Memory B cell (primary cell): ENCODE data around the gene NAIF1.

Source experiments
- ATAC-seq: fragments of 150-1000 bp; cut with Tn5 transposase; 2 replicates; pipeline ENCODE4 v1.10.0; 2021; ENCODE audit warnings: low read depth, mild to moderate bottlenecking, moderate library complexity
- DNase-seq, 2 donors: peaks; one replicate each; pipeline ENCODE4 v3.0.0; 2022; ENCODE audit warnings: low spot score in 2 of 2
- H3K27ac Mint-ChIP-seq: one replicate; pipeline ENCODE4 v1.8.0; 2022; ENCODE audit warnings: mild to moderate bottlenecking, moderate library complexity, mixed read lengths
- H3K27me3 Mint-ChIP-seq: one replicate; pipeline ENCODE4 v1.8.0; 2022; ENCODE audit warnings: mixed read lengths
- H3K36me3 Mint-ChIP-seq: one replicate; pipeline ENCODE4 v1.8.0; 2022; ENCODE audit warnings: mild to moderate bottlenecking, mixed read lengths
- H3K4me1 Mint-ChIP-seq: one replicate; pipeline ENCODE4 v1.8.0; 2022; ENCODE audit warnings: mixed read lengths
- H3K4me3 Mint-ChIP-seq: one replicate; pipeline ENCODE4 v1.8.0; 2022; ENCODE audit warnings: mild to moderate bottlenecking, moderate library complexity, mixed read lengths
- H3K9me3 Mint-ChIP-seq: one replicate; pipeline ENCODE4 v1.8.0; 2022; ENCODE audit warnings: mixed read lengths

The NAIF1 gene

DNA sequence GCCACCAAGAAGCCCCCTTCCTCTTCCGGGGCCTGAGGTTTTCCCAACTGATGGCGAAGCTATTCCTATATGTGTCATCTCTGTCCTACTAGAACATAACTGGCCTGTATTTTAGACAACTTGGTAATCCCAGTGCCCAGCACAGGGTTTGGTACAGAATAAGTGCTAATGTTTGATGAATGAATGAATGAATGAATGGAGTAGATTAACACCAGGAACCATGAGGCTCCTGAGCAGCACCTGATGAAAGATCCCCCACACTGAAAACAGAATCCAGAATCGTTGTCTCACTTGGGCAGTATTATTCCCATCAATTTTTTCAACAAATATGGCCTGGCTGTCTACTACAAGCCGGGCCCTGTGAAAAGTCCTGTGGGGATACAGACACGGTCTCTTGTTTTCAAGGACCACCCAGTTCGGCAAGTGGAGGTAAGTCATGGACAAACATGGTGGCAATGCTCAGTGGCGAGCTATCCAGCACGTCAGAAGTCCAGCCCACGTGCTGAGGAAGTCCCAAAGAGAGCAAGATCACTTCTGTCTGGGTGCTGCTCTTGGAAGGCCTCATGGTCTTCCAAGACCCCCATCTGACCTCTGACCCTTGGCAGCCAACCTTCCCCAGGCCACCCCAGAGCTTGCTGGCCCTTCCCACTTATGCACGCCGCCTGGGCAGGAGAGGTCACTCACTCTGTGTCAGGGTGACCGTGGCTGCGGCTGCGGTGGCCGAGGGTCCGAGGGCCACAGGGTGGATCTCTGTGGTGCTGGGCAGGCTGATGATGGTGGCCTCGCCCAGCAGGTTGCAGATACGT, 1.0 kb downstream of the NAIF1 start:
- Mint-ChIP-seq H3K27ac (no peak overlapping the region), H3K9me3 (no peaks in the 10 kb centered on the region), H3K4me1 (peaks cover 43% of the 10 kb centered on the region), H3K4me3 (no peak overlapping the region), H3K27me3 (no peaks in the 10 kb centered on the region), H3K36me3 (peaks cover 3% of the 10 kb centered on the region)
- no peak for DNase-seq
- no peak for ATAC-seq

DNA sequence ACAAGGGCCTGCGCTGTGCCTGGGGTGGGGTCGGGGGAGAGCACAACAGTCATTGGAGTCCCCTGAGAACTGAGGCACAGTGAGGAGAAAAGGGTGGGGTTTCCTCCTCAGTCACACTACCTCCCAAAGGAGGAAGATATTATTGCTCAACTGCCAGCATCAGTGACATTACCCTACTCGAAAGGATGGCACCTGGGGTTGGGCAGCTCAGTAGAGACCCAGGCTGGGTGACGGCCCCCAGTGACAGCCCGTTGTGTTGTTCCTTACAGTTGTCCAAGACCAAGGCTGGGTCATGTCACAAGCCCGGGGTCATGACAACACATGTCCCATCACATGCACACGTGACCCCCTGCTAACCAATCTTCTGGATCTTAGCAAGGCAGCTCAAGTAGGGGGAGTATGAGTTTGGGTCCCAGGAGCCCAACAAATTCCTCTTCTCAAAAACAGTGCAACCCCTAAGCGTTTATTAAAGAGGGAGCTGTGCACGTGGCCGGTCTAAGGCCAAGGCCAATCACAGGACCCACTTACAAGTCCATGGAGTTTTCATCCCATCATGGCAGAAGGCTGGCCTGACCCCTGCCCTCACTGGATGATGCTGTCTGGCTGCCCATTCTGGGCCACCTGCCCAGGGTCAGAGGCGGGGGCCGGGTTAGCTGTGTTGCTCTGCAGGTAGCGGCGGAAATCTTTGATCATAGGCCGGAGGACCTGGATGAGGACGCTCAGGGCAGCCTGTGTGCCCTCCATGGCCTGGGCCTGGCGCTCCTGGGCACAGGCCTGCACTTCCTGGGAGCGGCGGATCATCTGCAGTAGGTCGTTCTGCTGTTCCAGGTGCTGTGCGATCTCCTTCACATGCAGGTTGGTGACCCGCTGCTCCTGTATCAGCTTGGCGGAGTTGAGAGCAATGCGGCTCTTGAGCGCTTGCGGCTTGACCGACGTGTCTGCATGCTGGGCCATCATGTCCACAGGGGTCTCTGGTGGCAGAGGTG, 4.0 kb downstream of the NAIF1 start:
- H3K4me1 Mint-ChIP-seq, result peaks cover 32% of the 10 kb centered on the region
- no peaks in the 10 kb centered on the region for H3K9me3 Mint-ChIP-seq
- DNase-seq, result no peak
- H3K27ac Mint-ChIP-seq, result peak overlapping the region; percentile 18
- peak overlapping the region; percentile 56 for H3K4me3 Mint-ChIP-seq
- no peaks in the 10 kb centered on the region for H3K27me3 Mint-ChIP-seq
- H3K36me3 Mint-ChIP-seq, result peaks cover 3% of the 10 kb centered on the region
- ATAC-seq, result no peak

DNA sequence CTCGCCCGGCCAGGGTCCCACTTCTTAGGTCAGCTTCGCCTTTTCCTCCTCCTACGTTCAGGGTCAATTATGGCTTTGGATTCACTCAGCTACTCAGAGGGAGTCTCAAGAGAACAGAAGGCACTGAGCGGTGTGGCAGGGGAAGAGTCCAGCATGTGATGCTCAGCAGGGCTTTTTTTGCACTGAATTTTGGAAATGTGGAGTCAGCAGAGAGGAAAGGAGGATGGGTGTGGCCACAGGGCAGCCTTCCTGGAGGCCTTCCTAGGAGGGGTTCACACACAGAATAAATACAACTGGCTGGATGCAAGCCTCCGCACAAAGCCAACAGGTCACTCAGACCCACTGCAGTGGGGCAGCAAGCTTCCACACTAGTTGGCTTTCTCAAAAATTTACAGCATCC, 4.8 kb downstream of the NAIF1 start:
- DNase-seq (no peak), ATAC-seq (no peak)
- H3K27me3 Mint-ChIP-seq, result no peaks in the 10 kb centered on the region
- peaks cover 32% of the 10 kb centered on the region for H3K4me1 Mint-ChIP-seq
- H3K9me3 Mint-ChIP-seq, result no peaks in the 10 kb centered on the region
- H3K36me3 Mint-ChIP-seq, result peaks cover 3% of the 10 kb centered on the region
- H3K4me3 Mint-ChIP-seq, result peak overlapping the region; percentile 56
- H3K27ac Mint-ChIP-seq, result peak overlapping the region; percentile 18

DNA sequence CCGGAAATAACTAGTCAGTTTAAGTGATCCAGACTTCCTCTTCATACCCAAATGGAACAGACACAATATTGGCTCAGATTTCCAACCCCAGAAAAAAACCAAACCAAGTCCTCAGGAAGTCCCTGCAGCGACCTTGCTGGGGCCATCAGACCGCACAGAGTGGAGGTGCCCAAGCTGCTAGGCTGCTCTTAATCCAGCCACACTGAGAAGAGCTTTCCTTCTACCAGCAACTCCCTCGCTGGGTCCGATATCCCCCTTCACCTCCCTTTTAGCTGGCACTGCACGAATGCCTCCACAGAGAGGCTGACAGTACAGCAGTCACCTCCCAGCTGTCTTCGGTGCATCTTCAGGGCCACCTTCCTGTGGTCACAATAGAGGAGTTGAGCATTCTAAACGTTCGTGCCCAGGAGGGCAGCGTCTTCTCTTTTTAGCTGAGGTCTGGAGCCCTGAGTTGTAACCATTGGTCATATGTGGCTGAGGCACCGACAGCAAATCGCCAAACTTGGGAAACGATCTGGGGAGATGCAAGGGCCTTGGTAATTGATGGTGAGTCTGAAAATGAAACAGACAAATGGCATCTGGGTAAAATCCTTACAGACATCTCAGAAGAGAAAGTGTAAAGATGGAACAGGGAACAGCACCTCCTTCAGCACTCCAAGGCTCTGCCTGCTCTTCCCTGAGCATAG, 5.7 kb downstream of the NAIF1 start:
- Mint-ChIP-seq H3K27ac (peak overlapping the region; percentile 71), H3K4me3 (peak overlapping the region; percentile 56), H3K27me3 (no peaks in the 10 kb centered on the region), H3K9me3 (no peaks in the 10 kb centered on the region), H3K36me3 (peaks cover 3% of the 10 kb centered on the region), H3K4me1 (peaks cover 32% of the 10 kb centered on the region)
- peak; percentile 39 for ATAC-seq
- no peak for DNase-seq

DNA sequence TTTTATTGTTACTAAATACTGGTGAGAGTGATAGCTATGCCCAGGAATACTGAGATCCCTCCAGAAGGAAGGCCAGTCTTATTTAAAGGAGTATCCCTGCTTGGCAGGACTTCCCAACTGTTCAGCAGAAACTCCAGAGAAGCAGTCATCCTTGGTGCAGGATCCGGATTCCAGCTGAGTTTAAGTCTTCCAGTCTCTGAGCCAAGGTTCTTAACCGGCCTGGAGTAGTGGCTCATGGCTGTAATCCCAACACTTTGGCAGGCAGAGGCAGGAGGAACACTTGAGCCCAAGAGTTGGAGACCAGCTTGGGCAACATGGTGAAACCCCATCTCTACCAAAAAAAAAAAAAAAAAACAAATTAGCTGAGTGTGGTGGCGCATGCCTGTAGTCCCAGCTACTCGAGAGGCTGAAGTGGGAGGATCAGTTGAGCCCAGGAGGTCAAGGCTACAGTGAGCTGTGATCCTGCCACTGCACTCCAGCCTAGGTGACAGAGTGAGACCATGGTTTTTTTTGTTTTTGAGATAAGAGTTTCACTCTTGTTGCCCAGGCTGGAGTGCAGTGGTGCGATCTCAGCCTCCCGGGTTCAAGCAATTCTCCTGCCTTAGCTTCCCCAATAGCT, 7.6 kb downstream of the NAIF1 start:
- H3K9me3 Mint-ChIP-seq, result no peaks in the 10 kb centered on the region
- peaks cover 17% of the 10 kb centered on the region for H3K4me1 Mint-ChIP-seq
- ATAC-seq (no peak), DNase-seq (no peak)
- H3K27ac Mint-ChIP-seq, result no peak overlapping the region
- no peak overlapping the region for H3K4me3 Mint-ChIP-seq
- no peaks in the 10 kb centered on the region for H3K36me3 Mint-ChIP-seq
- H3K27me3 Mint-ChIP-seq, result no peaks in the 10 kb centered on the region

DNA sequence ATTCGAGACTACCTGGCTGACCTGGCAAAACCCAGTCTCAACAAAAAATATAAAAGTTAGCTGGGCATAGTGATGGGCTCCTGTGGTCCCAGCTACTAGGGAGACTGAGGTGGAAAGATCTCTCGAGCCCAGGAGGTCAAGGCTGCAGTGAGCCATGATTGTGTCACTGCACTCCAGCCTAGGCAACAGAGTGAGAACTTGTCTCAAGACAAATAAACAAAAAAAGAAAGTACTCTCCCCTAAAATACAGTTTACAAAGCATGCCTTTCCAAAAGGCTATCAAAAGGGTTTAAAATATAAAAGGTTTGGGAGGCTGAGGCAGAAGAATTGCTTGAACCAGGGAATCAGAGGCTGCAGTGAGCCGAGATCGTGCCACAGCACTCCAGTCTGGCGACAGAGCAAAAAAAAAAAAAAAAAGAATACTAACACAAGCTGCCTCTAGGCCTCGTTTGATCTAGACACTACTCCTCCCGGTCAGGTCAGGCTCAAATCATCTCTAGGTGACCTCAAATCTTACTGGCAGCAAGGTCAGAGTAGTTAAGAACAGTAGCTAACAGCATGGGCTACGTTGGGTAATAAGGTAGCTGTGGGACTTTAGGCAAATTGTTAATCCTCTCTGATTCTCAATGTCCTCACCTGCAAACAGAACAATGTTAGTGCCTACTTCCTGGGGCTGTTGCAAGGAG, 9.3 kb downstream of the NAIF1 start:
- Mint-ChIP-seq H3K4me1 (peaks cover 19% of the 10 kb centered on the region), H3K36me3 (no peaks in the 10 kb centered on the region), H3K9me3 (no peaks in the 10 kb centered on the region), H3K4me3 (no peak overlapping the region), H3K27me3 (peaks cover 2% of the 10 kb centered on the region), H3K27ac (no peak overlapping the region)
- DNase-seq, result no peak
- no peak for ATAC-seq

DNA sequence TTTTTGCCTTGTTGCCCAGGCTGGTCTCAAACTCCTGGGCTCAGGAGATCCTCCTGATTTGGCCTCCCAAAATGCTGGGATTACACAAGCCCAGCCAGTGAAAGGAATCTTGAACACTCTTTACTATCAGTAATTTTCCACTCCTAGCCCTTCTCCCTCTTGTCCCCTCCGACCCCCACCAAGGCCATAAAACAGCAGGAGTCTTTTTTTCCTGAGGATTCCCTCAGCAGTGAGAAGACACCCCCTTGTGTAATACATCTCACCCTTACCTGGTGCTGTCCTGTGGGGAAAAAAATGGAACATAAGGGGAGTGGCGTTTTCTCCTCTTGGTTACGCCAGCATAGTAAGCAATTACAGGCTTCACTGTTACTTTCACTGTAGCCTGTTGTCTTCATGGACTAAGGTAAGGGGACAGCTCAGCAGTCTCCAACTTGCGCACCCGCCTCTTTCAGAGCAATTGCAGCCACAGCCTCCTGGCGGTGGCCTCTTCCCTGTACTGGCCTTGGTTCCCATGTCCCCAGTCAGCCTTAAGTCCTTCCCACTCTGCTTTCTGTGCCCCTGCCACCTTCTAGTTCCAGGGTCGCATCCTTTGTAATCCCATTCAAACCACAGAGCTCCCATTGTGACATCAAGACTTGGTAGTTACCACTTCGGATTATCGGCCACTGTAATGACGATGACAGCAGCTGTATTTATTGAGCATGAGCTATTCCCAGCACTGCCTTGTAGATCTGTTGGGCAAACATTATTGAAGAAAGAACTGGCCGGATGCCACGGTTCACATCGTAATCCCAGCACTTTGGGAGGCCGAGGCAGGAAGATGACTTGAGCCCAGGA, 10.0 kb downstream of the NAIF1 start:
- ATAC-seq (no peak), DNase-seq (no peak)
- no peaks in the 10 kb centered on the region for H3K9me3 Mint-ChIP-seq
- no peaks in the 10 kb centered on the region for H3K36me3 Mint-ChIP-seq
- no peak overlapping the region for H3K27ac Mint-ChIP-seq
- peaks cover 13% of the 10 kb centered on the region for H3K4me1 Mint-ChIP-seq
- H3K27me3 Mint-ChIP-seq, result peaks cover 2% of the 10 kb centered on the region
- H3K4me3 Mint-ChIP-seq, result no peak overlapping the region

DNA sequence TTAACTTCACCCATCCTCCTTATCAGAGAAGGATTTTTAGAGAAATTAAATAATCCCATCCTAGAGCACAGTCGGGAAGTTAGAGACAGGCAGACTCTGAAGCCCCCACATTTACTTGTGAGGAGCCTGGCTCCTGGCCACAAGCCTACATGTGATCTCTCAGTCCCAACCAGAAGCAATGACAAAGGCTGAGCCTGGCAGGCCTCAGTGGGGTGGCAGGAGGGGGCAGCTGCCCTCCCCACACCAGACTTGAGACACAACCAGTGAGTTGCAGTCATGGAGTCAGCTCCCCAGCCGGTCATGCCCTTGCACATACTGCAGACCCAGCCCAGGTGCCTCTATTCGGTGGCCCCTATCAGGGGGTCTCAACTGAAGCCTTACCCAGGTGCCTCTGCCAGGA, 11.0 kb downstream of the NAIF1 start:
- Mint-ChIP-seq H3K9me3 (no peaks in the 10 kb centered on the region), H3K4me3 (no peak overlapping the region)

DNA sequence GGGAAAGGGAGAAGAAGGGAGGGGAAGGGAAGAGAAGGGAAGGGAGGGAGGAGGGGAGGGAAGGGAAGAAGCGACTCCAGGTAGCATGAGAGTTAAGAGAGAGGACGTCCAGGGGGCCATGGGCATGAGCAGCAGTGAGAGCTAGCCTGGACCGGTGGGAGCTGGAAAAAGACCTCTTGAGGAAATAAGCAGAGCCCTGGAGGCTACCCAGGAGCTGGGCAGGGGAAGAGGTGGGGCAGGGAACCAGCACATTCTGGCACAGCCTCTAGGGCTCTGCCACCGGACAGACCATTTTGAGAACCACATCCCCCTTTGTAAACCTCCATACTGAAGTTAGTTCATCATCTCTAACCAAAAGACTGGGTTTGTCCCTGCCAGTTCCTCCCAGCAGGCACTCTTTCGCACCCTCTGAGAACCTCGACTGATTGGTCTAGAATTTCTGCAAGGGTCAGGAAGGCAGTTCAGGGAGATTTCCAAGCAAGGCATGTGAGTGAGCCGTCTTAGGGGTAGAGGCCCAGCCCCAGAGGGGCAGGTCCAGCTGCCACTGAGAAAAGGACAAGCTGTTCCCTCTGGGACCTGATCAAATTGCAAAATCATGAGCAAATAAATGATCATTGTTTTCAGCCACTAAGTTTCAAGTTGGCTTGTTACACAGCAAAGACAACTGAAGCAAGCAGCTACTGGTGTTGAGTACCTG, 11.6 kb downstream of the NAIF1 start:
- no peak for DNase-seq
- no peak overlapping the region for H3K4me3 Mint-ChIP-seq
- H3K27ac Mint-ChIP-seq, result no peak overlapping the region
- H3K4me1 Mint-ChIP-seq, result peaks cover 6% of the 10 kb centered on the region
- H3K36me3 Mint-ChIP-seq, result no peaks in the 10 kb centered on the region
- no peak for ATAC-seq
- peaks cover 2% of the 10 kb centered on the region for H3K27me3 Mint-ChIP-seq
- no peaks in the 10 kb centered on the region for H3K9me3 Mint-ChIP-seq

More for the DNA sequence above, 11.0 kb downstream of the NAIF1 start:
- peaks cover 2% of the 10 kb centered on the region for H3K27me3 Mint-ChIP-seq
- H3K27ac Mint-ChIP-seq, result no peak overlapping the region
- DNase-seq (no peak), ATAC-seq (no peak)
- H3K36me3 Mint-ChIP-seq, result no peaks in the 10 kb centered on the region
- peaks cover 7% of the 10 kb centered on the region for H3K4me1 Mint-ChIP-seq

DNA sequence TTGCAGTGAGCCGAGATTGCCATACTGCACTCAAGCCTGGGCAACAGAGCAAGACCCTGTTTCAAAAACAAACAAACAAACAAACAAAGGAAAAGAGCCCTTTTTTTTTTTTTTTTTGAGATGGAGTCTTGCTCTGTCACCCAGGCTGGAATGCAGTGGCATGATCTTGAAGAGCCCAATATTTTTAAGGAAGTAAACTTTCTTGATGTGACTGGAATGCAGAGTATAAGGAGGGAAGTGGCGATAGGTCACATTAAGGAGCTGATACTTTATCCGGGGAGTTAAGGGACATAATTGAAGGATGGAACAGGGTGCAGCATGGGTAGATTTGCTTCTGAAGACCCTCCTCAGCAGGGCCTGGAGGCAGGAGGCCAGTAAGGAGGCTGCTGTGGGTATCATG, 13.0 kb downstream of the NAIF1 start:
- Mint-ChIP-seq H3K36me3 (no peaks in the 10 kb centered on the region), H3K4me1 (peaks cover 6% of the 10 kb centered on the region), H3K4me3 (no peak overlapping the region), H3K9me3 (no peaks in the 10 kb centered on the region), H3K27ac (no peak overlapping the region), H3K27me3 (peaks cover 2% of the 10 kb centered on the region)
- ATAC-seq (no peak), DNase-seq (no peak)

DNA sequence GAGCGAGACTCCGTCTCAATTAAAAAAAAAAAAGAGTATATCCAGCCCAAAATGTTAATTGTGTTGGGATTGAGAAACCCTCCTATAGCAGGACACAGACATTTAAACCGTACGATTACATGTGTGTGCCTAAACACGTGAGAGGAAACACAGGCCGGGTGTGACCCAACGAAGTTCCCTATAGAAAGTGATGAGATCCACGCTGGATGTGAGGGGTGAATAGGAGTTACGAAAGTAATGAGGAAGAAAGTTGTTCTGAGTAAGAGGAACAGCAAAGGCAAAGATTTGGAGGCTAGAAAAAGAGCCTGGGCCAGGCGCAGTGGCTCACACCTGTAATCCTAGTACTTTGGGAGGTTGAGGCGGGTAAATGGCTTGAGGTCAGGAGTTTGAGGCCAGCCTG, 13.6 kb downstream of the NAIF1 start:
- DNase-seq, result no peak
- ATAC-seq, result no peak
- Mint-ChIP-seq H3K27me3 (peaks cover 2% of the 10 kb centered on the region), H3K4me3 (no peak overlapping the region), H3K4me1 (peaks cover 6% of the 10 kb centered on the region), H3K27ac (no peak overlapping the region), H3K36me3 (no peaks in the 10 kb centered on the region), H3K9me3 (no peaks in the 10 kb centered on the region)
